Cardiac fibroblast (primary cell): ENCODE measurements around the gene NME9.
A peak's percentile ranks its signal among the peaks of the same experiment; 100 is the strongest.

ENCODE experiments used
- DNase-seq, 2 donors: peaks; one replicate each; pipeline versions ENCODE4 v3.0.0 to v3.0.0-alpha.2; 2010; ENCODE audit warnings: low read depth in 2 of 2
- H3K4me3 ChIP-seq, 2 donors: replicated peaks in 1 of 2; 1 replicate in 1 of 2; 2 replicates in 1 of 2; pipeline ENCODE4 v1.5.1; 2011; ENCODE audit warnings: low read depth in 2 of 2, low read length in 2 of 2, mild to moderate bottlenecking in 2 of 2, moderate library complexity in 1 of 2
- TF ChIP-seq, protein P1 (sequence below): IDR thresholded peaks from one replicate; pipeline ENCODE4 v1.5.1; 2011; ENCODE audit warnings: low read depth, mild to moderate bottlenecking, low read length, inconsistent platforms

Gene NME9

DNA sequence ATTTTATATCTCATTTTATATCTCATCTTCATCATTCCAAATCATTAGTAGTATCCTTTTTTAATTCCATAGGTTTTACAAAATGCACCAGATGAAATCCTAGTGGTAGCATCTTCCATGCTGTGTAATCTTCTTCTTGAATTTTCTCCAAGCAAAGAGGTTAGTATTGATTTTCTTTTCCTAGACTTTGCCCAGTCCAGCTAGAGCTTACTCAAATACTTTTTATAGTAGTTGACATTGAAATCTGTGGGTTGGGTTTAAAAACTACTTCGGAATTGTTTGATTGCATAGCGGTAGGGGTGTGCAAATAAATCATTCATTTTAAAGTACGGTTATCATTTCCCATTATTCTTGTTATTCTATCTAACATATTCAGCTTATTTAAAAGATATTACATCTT, 62.6 kb downstream of the NME9 start:
- no peak overlapping the region for H3K4me3 ChIP-seq
- TF ChIP-seq, protein P1, sequence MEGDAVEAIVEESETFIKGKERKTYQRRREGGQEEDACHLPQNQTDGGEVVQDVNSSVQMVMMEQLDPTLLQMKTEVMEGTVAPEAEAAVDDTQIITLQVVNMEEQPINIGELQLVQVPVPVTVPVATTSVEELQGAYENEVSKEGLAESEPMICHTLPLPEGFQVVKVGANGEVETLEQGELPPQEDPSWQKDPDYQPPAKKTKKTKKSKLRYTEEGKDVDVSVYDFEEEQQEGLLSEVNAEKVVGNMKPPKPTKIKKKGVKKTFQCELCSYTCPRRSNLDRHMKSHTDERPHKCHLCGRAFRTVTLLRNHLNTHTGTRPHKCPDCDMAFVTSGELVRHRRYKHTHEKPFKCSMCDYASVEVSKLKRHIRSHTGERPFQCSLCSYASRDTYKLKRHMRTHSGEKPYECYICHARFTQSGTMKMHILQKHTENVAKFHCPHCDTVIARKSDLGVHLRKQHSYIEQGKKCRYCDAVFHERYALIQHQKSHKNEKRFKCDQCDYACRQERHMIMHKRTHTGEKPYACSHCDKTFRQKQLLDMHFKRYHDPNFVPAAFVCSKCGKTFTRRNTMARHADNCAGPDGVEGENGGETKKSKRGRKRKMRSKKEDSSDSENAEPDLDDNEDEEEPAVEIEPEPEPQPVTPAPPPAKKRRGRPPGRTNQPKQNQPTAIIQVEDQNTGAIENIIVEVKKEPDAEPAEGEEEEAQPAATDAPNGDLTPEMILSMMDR, result no peak
- no peak for DNase-seq

GRCh38 chr3:138265745-138266144, 63.9 kb downstream of the NME9 start:
- no peak for DNase-seq
- H3K4me3 ChIP-seq, result no peak overlapping the region
- TF ChIP-seq, protein P1, result no peak

DNA sequence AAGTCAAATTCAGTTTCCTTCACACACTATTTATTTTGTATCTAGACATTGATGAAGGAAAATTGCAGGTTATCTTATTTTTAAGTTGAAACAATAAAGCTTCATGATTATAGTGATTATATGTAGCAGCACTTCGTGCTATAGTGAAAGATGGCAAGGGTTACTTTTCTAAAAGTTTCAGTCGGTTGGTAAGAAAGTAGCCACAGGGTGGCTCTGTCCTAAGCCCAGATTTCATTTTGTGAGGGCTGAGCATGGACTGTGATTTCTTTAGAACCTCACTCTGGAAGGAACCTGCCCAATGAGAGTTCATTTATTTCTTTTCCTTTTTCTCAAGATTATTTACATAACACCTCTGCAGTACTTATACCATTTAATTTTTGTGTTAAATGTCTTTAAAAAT, 66.5 kb downstream of the NME9 start:
- TF ChIP-seq, protein P1, result no peak
- H3K4me3 ChIP-seq, result no peak overlapping the region
- DNase-seq, result peak in 1 of 2 donors; percentile 11

DNA sequence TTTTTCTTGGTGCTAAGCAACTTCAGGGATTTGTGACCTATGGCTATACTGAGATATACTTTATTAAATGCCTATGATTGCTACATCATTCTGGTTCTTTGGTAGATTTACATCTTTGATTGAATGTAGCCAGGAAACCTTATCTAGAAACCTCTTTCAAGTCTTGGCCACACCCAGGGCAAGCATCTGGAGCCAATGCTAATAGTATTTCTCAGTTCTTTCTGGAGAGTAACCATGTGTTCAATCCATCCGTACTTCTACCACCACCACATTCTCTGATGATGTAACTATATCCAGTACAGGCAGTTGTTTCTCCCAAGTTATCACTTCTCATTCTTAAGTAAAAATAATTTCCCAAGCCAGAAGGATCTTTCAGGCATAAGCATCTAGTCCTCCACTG, 69.0 kb downstream of the NME9 start:
- DNase-seq, result peak in 1 of 2 donors; percentile 21
- no peak overlapping the region for H3K4me3 ChIP-seq
- TF ChIP-seq, protein P1, result no peak

- DNase-seq, result no peak
- no peak overlapping the region for H3K4me3 ChIP-seq
- TF ChIP-seq, protein P1, result no peak
These were observed 70.5 kb downstream of the NME9 start for GRCh38 chr3:138259126-138259525.

- no peak for DNase-seq
- no peak overlapping the region for H3K4me3 ChIP-seq
- TF ChIP-seq, protein P1, result no peak
These were observed 71.7 kb downstream of the NME9 start for GRCh38 chr3:138257986-138258385.

- TF ChIP-seq, protein P1, result no peak
- DNase-seq, result no peak
These were observed 73.6 kb downstream of the NME9 start for GRCh38 chr3:138256022-138256421.

More at GRCh38 chr3:138256022-138256421, 73.6 kb downstream of the NME9 start:
- H3K4me3 ChIP-seq, result no peak overlapping the region
